ENCODE results near the gene PDC.

DNA sequence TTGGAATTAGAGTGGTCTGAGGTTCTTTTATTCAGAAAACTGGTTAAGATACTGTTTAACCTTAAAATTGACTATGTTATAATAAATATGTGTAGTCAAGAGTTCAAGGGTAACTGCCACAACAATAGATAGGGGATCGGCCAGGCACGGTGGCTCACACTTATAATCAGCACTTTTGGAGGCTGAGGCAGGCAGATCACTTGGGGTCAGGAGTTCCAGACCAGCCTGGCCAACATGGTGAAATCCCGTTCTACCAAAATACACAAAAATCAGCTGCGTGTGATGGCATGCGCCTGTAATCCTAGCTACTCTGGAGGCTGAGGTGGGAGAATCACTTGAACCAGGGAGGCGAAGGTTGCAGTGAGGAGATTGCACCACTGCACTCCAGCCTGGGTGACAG, 39.5 kb downstream of the PDC start:
- TF ChIP-seq, protein P1, sequence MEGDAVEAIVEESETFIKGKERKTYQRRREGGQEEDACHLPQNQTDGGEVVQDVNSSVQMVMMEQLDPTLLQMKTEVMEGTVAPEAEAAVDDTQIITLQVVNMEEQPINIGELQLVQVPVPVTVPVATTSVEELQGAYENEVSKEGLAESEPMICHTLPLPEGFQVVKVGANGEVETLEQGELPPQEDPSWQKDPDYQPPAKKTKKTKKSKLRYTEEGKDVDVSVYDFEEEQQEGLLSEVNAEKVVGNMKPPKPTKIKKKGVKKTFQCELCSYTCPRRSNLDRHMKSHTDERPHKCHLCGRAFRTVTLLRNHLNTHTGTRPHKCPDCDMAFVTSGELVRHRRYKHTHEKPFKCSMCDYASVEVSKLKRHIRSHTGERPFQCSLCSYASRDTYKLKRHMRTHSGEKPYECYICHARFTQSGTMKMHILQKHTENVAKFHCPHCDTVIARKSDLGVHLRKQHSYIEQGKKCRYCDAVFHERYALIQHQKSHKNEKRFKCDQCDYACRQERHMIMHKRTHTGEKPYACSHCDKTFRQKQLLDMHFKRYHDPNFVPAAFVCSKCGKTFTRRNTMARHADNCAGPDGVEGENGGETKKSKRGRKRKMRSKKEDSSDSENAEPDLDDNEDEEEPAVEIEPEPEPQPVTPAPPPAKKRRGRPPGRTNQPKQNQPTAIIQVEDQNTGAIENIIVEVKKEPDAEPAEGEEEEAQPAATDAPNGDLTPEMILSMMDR (conservative IDR thresholded peaks at IDR 0.05), result no peak
- no peak for TF ChIP-seq EZH2 (IDR thresholded peaks at IDR 0.05; ENCODE audit: low read depth)
